ENCODE measurements around the gene ATP6V1F.

- TF ChIP-seq MAX (IDR thresholded peaks at IDR 0.05) (no peak), REST (IDR thresholded peaks at IDR 0.05; ENCODE audit: low read depth) (no peak), CTCF (IDR thresholded peaks at IDR 0.05 in 2 of 3, conservative IDR thresholded peaks at IDR 0.05 in 1 of 3; ENCODE audit: borderline replicate concordance in 1 of 3, insufficient read depth in 1 of 3, low read depth in 2 of 3, low read length in 2 of 3) (no peak), YY1 (IDR thresholded peaks at IDR 0.05; ENCODE audit: extremely low read depth, insufficient replicate concordance, low read depth, low read length) (no peak), RAD21 (IDR thresholded peaks at IDR 0.05; ENCODE audit: low read depth) (no peak), POLR2A (IDR thresholded peaks at IDR 0.05; ENCODE audit: borderline replicate concordance, extremely low read depth, insufficient read depth, insufficient read length) (no peak), ZFX (IDR thresholded peaks at IDR 0.05) (no peak), SIN3A (IDR thresholded peaks at IDR 0.05; ENCODE audit: low read depth) (no peak), TCF7L2 (IDR thresholded peaks at IDR 0.05; ENCODE audit: borderline replicate concordance, extremely low read depth, insufficient read depth, insufficient read length) (no peak)
Measured at GRCh38 chr7:128861957-128862570, 592 bp upstream of the ATP6V1F start.
